Activated T-helper 1 cell treated with anti-CD3 and anti-CD28 coated beads, Interleukin-2, amount 50 U/mL, for 16 hours (primary cell): ENCODE results near the gene AFF1.

ENCODE experiments used
- DNase-seq, 2 donors: peaks; one replicate each; pipeline ENCODE4 v3.0.0-alpha.2; 2020; ENCODE audit warnings: low read depth in 1 of 2, low spot score in 1 of 2

Gene AFF1

DNA sequence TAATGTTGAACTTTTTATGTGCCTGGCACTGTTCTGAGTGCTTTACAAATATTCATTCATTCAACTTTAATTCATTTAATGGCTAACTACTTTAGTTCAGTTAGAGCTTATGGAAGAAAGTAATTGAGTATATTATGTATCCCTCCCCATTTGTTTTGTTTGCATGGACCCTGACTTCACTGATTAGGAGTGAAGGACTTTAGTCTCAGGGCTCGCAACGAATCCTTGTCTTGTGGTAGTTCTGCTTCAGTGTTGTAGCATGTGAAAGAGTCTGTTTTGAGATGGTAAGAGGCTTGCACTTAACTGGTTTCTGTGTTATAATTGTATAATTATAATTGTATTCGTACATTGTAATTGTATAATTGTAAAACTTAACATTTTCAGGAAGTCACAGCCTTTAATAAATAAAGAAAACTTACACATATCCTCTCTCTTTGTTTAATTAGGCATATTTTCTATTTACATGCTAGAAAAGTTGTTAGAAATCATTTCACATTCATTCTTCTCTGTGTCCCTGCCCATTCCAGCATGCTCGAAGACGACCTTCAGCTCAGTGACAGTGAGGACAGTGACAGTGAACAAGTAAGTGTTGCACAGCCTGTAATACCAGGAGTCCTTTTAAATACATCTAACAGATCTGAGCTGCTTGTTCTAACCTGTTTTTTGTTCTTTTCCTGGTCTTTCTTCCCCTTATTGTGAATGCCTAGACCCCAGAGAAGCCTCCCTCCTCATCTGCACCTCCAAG lies 170.5 kb downstream of the AFF1 start:
- DNase-seq: no peak

DNA sequence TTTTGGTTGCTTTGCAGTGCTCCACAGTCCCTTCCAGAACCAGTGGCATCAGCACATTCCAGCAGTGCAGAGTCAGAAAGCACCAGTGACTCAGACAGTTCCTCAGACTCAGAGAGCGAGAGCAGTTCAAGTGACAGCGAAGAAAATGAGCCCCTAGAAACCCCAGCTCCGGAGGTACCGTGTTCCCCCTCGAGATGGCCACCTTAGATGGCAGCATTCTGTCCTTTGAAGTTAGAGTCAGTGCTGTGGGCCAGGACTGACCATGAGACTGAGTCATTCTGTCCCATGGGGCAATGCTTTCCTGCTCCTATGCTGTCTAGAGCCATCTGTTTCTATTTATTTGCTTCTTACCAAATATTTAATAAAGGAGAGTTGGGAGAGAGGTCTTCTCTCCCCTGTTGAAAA lies 173.3 kb downstream of the AFF1 start:
- no peak for DNase-seq

DNA sequence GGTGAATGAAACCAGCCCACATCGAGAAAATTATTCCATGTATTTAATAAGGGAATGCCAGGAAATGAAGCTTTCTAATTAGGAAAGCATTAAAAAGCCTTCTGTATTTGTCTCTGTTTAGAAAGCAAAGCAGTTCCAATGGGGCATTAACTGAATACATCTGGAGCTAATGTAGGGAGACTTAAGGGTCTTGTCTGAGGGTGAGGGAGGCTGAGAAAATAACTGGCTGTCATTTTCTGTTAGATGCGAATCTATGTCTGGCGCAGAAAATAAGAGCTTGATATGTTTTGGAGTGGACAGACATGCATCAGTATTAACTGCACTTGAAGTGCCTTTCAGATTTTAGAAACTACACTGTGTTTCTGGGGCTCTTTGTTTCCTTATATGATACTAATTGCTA lies 174.3 kb downstream of the AFF1 start:
- no peak for DNase-seq

DNA sequence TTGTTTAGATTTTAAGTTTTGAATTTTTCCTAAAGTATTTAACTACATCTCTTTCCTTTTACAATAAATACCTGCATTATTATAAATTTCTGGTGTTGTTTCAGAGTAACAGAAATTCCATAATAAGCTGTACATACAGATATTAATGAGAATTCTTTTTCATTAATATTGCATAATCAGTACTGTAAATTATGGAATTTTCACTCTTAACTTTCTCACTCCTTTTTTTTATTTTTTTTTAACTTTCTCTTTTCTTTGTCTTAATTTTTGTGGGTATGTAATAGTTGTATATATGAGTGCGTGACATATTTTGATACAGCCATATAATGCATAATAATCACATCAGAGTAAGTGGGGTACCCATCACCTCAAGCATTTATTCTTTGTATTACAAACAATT lies 175.1 kb downstream of the AFF1 start:
- no peak for DNase-seq

DNA sequence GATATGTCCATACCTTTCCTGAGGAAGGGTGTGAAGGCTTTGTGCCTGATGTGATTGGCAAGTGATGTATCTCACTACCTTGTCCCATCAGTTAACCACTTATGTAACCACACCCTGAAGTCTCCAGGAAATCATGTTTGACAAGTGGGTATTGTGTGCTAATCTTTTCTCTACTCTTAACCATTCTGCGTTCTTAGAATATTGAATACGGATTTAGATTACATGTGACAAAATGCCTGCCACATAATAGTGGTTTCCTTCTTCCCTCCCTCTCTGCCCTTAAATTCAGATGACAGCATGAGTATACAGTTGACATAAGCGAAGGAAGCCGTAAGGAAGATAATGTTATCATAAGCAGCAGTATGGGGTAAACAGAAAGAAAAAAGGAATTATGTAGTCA lies 177.3 kb downstream of the AFF1 start:
- no peak for DNase-seq

DNA sequence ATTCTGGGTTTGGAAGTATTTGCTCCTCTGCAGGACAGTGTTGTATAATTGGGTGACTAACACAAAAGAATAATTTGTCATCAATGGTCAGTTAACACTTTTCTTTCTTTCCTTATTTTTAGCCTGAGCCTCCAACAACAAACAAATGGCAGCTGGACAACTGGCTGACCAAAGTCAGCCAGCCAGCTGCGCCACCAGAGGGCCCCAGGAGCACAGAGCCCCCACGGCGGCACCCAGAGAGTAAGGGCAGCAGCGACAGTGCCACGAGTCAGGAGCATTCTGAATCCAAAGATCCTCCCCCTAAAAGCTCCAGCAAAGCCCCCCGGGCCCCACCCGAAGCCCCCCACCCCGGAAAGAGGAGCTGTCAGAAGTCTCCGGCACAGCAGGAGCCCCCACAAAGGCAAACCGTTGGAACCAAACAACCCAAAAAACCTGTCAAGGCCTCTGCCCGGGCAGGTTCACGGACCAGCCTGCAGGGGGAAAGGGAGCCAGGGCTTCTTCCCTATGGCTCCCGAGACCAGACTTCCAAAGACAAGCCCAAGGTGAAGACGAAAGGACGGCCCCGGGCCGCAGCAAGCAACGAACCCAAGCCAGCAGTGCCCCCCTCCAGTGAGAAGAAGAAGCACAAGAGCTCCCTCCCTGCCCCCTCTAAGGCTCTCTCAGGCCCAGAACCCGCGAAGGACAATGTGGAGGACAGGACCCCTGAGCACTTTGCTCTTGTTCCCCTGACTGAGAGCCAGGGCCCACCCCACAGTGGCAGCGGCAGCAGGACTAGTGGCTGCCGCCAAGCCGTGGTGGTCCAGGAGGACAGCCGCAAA lies 179.6 kb downstream of the AFF1 start:
- no peak for DNase-seq

DNA sequence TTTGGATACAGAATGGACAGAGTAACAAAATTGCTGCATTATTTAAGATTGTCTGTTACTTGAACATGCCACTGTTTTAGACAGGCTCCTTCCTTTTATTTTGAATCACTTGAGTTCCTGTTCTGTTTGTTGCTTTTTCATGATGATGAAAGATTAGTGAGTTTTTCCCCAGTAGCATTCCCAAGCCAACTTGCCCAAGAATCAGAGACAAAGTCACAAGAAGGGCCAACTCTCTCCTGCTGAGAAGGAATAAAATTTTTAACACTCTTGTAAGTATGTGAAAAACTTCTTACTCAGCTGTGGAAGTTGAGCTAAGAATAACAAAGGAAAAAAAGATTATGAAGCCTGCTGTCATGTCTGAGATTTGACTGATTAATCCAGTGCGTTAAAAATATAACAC lies 181.4 kb downstream of the AFF1 start:
- DNase-seq: no peak

DNA sequence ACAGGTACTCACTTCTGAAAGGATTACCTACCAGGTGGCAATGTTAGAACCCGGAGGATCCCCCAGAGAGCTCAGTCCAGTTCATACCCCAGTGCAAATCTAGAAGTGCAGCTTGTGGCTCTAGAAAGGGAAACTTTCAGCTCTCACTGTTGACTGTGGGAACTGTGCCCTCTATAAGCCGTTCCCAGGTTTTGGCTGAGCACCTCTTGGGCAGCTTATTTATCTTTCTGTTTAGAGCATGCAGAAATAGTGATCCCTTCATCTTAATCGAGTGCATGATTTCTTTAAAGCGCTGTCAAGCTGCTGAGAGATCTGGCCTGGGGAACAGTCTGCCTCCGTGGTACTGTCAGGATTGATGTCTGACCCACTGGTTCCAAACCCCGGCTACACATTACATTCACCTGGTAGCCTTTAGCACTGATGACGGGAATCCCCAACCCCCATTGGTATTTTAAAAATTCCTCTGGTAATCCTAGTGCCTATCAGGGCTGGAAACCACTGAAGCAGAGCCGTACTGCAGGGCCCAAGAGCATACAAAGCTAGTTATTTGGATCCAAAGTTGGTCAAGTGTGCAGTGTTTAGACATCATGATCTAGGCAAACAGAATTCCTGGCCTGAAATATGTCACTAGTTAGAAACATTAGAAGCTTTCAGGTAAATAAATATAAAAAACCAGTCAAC lies 182.4 kb downstream of the AFF1 start:
- no peak for DNase-seq

DNA sequence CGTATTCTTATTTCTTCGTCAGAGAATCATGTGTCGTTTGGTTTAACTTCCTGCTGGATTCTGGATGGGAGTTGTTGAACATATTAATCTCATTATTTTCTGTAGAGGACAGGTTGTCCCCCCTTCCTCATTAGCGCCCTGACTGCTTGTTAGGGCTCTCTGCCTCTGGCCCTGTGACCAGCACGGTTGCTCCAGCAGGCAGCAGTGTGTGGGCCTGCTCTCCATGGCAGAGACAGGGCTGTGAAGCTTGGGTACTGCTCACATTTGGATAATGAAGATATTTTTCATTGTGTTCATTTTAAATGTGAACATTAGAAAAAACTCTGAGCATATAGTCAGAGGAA lies 182.9 kb downstream of the AFF1 start:
- no peak for DNase-seq

DNA sequence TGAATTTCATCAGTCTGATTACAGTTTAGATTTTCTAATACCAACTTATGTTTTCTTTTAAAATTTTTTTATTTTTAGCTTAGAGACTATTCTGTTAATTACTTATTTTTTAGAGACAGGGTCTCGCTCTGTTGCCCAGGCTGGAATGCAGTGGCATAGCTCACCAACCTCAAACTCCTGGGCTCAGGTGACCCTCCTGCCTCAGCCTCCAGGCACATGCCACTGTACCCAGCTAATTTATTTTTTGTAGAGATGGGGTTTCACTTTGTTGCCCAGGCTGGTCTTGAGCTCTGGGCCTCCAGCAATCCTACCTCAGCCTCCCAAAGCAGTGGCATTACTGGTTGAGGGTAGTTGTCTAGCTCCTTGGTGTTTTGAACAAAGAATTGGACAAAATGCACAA lies 183.6 kb downstream of the AFF1 start:
- DNase-seq: no peak

DNA sequence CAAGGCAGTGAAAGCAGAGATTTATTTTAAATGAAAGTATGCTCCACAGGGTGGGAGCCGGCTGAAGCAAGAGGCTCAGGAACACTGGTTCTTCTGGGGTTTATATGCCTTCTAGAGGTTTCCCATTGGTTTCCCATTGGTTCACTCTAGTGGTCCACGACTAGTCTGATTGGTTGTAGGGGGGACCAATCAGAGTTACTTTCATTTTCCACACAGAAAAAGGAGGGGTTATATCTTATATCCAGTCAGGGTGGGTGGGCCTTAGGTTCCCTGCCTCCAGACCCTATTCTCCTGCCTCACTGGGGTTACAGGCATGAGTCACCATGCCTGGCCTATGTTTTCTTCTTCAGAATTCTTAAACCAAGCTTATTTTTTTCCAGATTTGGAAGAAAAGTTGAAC lies 184.0 kb downstream of the AFF1 start:
- no peak for DNase-seq

DNA sequence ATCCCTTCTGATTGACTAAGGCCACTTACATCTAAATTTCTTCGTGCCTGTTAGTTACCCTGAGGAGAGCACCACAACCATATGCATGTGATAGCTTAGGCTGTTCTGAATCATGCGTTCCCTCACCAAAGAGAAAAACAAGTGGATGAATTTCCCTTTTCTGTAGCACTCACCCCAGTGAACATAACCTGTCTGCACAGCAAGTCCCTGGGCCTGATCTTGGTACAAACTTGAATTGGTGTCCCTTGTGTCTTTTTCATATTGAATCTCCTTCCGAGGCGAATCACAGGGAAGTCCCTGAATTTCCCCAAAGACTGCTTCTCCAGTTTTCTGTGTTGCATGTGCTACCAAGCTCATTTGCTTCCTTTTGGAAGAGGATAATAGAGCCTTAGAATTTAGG lies 185.2 kb downstream of the AFF1 start:
- no peak for DNase-seq

DNA sequence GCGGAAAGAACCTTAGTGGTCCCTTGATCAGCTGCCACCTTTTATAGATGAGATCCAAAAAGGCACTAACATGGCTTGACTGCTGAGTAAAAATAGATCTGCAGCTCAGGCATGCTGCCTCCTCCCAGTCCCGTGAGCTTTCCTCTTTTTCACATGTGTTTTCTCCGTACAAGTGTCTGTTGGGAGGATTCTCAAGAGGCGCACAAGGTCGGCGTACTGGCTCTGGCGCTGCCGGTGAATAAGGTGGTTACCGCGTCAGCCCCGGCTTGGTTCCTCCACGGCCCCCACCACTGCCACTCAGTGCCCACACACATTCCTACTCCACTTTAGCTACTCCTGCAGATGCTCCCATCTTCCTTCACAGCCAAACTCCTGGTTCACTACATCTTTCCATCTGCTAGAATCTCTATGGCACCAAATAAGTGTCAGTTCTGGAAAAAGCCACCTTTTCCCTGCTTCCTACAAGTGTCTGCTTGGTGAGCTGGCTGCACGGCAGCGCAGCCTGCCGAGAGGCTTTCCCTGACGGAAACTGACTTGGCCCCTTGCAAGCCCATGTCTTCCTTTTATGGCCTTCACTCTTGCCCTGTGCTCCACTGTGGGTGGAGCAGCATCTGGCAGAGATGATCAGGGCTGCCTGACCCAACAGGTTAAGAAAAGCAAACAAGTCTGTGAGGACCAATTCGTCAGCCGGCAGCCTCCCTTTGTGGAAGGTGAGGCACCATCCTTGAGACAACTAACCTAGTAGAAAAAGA lies 185.8 kb downstream of the AFF1 start:
- DNase-seq: no peak

DNA sequence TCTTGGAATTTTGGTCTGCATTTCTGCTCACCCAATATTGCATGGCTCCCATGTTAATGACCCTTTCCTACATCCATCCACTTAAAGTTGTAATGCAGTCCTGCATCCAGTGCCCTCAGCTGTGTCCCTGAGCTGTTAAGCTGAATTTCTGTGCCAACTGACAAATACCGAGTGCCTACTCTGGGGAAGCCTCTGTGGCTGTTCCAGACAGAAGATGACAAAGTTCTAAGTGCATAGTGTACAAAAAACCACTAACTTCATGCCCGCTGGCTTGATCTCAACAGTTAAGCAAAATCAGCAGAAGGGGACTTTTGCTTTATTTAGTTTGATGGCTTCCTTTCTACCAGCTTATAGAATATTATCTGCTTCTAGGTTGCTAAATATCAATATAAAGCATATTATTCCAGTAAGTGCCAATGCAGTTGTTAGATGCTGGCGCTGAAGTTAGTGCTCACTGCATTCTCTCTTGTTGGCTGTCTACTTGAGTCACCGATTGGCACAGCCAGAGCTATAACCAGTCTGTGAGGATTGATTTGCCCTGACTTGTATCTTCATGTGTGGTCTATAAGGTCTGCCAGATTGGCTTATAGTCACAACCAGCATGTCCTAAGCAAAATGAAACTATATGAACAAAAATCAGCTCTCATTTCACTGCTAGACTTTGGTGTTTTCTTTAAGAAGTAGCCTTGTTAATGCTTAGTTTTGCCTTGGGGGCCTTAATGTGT lies 186.7 kb downstream of the AFF1 start:
- DNase-seq: no peak

DNA sequence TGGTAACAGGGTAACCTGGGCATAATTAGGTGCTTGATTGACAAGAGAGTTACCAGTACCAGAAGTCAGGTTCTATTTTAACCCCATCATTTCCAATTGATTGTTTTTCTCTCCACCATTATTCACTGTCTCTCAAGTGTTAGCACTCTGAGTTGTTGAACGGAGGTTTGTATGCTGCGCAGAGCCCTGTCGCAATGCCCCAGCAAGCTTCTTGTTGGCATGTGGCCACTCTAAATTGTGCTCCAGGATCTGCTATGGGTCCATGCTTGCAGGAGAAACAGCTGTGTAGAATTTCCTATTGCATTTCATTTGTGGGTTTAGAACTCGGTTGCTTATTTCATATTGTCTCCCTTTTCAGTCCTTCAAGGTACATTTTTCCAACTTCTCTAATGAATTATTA lies 187.4 kb downstream of the AFF1 start:
- DNase-seq: no peak

DNA sequence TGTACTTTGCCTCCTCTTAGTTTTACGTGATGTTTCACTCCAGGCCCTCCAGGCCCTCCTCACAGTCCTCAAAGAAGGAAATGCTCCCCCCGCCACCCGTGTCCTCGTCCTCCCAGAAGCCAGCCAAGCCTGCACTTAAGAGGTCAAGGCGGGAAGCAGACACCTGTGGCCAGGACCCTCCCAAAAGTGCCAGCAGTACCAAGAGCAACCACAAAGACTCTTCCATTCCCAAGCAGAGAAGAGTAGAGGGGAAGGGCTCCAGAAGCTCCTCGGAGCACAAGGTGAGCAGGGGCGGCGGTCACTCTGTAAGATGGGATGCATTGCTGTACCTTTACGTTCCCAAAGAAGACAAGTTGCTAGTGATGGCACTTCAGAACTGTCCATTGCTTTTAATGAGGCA lies 191.2 kb downstream of the AFF1 start:
- DNase-seq: no peak

DNA sequence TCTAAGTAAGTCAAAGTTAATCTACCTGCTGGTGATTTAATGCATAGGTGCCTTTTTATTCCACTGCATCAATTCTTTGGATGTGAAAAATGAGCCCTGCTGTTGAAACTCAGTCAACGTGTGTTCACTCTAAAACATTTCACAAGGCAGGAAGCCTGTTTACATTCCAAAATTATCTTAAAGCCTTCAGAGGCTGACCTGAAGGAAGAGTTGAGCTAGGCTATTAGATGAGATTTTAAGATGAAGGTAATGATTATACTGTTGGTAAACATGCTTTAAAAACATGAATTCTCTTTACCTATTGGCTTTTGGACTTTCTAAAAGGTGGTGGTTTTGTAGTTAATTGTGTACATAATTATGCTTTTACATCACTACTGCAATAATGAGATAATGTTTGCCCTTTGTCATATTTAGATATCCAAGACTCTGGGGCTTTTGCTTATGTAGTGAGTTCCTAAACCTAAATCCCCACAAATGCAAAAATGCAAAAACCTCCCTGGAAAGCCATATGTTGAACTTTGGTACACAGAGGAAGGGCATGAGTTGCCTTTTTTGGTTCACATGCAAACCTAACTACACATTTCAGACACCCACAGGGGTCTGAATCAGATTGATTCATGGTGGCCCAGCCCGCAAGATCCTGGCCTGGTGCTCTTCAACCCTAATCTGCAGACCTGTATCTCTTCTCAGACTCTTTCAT lies 193.3 kb downstream of the AFF1 start:
- DNase-seq: no peak

DNA sequence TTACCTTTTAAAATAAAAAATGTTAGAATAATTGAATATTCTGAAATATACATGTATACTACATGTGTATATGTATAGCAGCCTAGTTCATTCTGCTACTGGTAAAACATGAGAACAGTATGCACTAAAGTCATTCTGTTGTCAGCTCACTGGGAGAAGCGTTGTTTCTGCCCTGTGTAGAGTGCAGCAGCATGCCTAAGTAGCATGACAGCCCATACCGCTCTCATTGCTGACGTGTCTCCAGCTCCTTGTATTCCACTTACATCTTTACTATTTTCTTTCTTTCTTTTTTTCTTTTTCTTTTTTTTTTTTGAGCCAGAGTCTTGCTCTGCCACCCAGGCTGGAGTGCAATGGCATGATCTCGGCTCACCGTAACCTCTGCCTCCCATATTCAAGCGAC lies 194.9 kb downstream of the AFF1 start:
- DNase-seq: no peak

DNA sequence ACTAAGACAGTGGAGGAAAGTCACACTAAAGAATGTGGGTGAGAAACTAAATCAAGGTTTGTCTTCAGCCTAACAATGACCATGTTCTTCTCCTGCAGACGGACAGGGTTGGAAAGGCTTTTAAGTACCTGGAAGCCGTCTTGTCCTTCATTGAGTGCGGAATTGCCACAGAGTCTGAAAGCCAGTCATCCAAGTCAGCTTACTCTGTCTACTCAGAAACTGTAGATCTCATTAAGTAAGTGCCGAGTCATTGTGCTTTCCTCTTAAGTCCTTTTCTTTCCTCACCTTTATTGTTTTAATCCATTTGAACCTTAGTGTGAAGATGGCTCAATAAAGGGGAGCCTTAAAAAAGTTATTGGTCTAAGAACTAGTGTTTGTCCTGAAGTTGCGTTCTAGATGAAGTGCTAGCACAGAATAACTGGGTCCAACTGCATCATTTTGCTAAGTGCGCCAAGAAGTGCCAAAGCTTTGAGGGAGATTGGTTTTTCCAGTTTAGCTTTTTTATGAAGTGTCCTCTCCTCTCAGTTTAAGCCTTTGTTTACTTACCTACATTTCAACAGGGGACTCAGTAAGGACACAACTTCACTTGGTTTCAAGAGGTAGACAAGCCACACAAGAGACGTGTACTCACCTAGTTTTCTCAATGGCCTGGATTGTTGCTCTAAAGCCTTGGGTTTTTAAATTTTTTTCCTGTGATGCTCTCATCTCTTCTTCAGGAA lies 196.3 kb downstream of the AFF1 start:
- no peak for DNase-seq

DNA sequence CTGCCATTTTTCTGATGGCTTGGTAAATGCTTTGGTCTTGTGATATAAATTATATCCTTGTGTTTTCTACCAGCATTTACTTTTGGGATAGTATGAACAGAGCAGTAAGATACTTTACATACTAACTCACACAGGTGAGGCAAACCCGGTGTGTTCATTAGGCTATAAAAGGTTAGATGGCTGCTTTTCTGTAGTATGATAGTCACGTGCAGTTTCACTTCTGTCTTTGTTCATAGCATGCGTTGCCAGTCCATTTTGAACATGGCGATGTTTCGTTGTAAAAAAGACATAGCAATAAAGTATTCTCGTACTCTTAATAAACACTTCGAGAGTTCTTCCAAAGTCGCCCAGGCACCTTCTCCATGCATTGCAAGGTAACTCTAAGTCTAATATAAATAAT lies 197.2 kb downstream of the AFF1 start:
- DNase-seq: no peak
